ENCODE data around the gene NUP188.

- TF ChIP-seq, protein P1, sequence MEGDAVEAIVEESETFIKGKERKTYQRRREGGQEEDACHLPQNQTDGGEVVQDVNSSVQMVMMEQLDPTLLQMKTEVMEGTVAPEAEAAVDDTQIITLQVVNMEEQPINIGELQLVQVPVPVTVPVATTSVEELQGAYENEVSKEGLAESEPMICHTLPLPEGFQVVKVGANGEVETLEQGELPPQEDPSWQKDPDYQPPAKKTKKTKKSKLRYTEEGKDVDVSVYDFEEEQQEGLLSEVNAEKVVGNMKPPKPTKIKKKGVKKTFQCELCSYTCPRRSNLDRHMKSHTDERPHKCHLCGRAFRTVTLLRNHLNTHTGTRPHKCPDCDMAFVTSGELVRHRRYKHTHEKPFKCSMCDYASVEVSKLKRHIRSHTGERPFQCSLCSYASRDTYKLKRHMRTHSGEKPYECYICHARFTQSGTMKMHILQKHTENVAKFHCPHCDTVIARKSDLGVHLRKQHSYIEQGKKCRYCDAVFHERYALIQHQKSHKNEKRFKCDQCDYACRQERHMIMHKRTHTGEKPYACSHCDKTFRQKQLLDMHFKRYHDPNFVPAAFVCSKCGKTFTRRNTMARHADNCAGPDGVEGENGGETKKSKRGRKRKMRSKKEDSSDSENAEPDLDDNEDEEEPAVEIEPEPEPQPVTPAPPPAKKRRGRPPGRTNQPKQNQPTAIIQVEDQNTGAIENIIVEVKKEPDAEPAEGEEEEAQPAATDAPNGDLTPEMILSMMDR (conservative IDR thresholded peaks at IDR 0.05; ENCODE audit: low read depth, low read length), result no peak
- no peak for TF ChIP-seq EZH2phosphoT487 (IDR thresholded peaks at IDR 0.05; ENCODE audit: borderline replicate concordance, low read length)
- no peak for TF ChIP-seq EZH2 (IDR thresholded peaks at IDR 0.05; ENCODE audit: low read length, unreplicated experiment)
These were observed 64.8 kb downstream of the NUP188 start for GRCh38 chr9:129012343-129012742.
